DND-41 (cell line): ENCODE data around the gene GPC1.

ENCODE experiments used
- EZH2 ChIP-seq: IDR thresholded peaks from 3 replicates; pipeline ENCODE4 v1.6.1; 2012; ENCODE audit warnings: borderline replicate concordance, low read depth, mild to moderate bottlenecking, moderate library complexity, low read length, inconsistent platforms; ENCODE audit not compliant: severe bottlenecking
- TF ChIP-seq, protein P1 (sequence below): IDR thresholded peaks from 2 replicates; pipeline ENCODE4 v1.5.1; 2012; ENCODE audit warnings: borderline replicate concordance, low read length, moderate library complexity, mild to moderate bottlenecking; ENCODE audit not compliant: poor library complexity, severe bottlenecking; ENCODE audit errors: extremely low read depth

GRCh38 chr2:240392948-240393830 lies 42.3 kb upstream of the GPC1 start:
- TF ChIP-seq, protein P1, sequence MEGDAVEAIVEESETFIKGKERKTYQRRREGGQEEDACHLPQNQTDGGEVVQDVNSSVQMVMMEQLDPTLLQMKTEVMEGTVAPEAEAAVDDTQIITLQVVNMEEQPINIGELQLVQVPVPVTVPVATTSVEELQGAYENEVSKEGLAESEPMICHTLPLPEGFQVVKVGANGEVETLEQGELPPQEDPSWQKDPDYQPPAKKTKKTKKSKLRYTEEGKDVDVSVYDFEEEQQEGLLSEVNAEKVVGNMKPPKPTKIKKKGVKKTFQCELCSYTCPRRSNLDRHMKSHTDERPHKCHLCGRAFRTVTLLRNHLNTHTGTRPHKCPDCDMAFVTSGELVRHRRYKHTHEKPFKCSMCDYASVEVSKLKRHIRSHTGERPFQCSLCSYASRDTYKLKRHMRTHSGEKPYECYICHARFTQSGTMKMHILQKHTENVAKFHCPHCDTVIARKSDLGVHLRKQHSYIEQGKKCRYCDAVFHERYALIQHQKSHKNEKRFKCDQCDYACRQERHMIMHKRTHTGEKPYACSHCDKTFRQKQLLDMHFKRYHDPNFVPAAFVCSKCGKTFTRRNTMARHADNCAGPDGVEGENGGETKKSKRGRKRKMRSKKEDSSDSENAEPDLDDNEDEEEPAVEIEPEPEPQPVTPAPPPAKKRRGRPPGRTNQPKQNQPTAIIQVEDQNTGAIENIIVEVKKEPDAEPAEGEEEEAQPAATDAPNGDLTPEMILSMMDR = no peak
- no peak for TF ChIP-seq EZH2
